A549 (cell line): ENCODE data around the gene PHAF1.

Experiments
- BHLHE40 ChIP-seq: IDR thresholded peaks from 2 replicates; pipeline ENCODE4 v1.6.1; 2012; ENCODE audit warnings: low read depth, low read length, inconsistent platforms
- GATA3 ChIP-seq: IDR thresholded peaks from 2 replicates; pipeline ENCODE4 v1.6.1; 2012; ENCODE audit warnings: borderline replicate concordance
- PHF8 ChIP-seq: fragments of 200-600 bp; sonication (generic); IDR thresholded peaks from 2 replicates; pipeline ENCODE4 v1.6.1; 2016; ENCODE audit warnings: low read depth, mild to moderate bottlenecking, antibody characterized with exemption, moderate library complexity, borderline replicate concordance
- POLR2AphosphoS2 ChIP-seq: conservative IDR thresholded peaks from 2 replicates; pipeline ENCODE4 v1.6.1; 2012; ENCODE audit warnings: low read length, improper control_type of control experiment, inconsistent platforms
- ZSCAN20 ChIP-seq: fragments of 250-450 bp; sonication (Bioruptor Pico); IDR thresholded peaks from 2 replicates; pipeline ENCODE4 v1.8.0; 2022; ENCODE audit warnings: mild to moderate bottlenecking, moderate library complexity
- TF ChIP-seq, protein P1 (sequence below): fragments of >200 bp; sonication (Bioruptor Twin); formaldehyde crosslinking; IDR thresholded peaks from 3 replicates; pipeline ENCODE4 v1.5.1; 2016
- TF ChIP-seq, protein P2 (sequence below): fragments of 450-650 bp; IDR thresholded peaks from 2 replicates; pipeline ENCODE4 v1.6.1; 2014; ENCODE audit warnings: antibody characterized with exemption

DNA sequence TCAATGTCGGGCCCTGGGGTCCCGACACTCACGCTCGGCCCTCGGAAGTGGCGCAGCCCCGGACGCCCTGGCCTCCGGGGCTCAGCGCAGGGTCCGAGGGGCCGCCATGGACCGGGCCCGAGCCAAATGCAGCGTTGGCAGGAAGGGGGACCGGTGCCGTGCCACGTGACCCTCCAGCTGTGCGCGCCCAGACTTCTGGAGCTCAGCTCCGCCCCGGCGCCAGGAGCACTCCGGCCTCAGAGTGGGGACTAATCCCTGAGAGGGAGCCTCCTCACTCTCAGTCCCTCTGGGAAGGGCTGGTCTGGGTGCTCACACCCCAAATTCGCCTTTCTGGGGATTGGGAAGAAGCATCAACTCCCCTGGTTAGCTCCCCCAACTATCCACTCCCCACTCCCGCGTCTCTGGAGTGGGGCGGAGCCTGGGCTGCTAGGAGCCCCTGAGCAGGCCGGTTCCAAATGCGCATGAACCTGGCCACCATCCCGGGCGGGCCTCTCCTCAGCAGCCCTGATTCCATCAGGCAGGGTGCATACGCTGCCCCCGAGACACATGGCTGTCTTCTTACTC lies 41.2 kb downstream of the PHAF1 start, which contains the start of gene B3GNT9:
- TF ChIP-seq, protein P1, sequence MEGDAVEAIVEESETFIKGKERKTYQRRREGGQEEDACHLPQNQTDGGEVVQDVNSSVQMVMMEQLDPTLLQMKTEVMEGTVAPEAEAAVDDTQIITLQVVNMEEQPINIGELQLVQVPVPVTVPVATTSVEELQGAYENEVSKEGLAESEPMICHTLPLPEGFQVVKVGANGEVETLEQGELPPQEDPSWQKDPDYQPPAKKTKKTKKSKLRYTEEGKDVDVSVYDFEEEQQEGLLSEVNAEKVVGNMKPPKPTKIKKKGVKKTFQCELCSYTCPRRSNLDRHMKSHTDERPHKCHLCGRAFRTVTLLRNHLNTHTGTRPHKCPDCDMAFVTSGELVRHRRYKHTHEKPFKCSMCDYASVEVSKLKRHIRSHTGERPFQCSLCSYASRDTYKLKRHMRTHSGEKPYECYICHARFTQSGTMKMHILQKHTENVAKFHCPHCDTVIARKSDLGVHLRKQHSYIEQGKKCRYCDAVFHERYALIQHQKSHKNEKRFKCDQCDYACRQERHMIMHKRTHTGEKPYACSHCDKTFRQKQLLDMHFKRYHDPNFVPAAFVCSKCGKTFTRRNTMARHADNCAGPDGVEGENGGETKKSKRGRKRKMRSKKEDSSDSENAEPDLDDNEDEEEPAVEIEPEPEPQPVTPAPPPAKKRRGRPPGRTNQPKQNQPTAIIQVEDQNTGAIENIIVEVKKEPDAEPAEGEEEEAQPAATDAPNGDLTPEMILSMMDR, result no peak
- TF ChIP-seq PHF8 (no peak), GATA3 (no peak; the same call in 1 of the 2 replicates), BHLHE40 (no peak), POLR2AphosphoS2 (no peak), ZSCAN20 (CRISPR knock-in tag) (no peak)
- TF ChIP-seq, protein P2, sequence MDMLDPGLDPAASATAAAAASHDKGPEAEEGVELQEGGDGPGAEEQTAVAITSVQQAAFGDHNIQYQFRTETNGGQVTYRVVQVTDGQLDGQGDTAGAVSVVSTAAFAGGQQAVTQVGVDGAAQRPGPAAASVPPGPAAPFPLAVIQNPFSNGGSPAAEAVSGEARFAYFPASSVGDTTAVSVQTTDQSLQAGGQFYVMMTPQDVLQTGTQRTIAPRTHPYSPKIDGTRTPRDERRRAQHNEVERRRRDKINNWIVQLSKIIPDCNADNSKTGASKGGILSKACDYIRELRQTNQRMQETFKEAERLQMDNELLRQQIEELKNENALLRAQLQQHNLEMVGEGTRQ, result peak; percentile 88
